Neural progenitor cell (in vitro differentiated cells): ENCODE results near the gene TCEANC2. TPM values are rescaled to one million over a fixed set of nuclear protein-coding genes. Genes with fewer than 3 reads are reported as not detected.

Source experiments
- DNase-seq: peaks from one replicate; pipeline ENCODE4 v3.0.0-alpha.2; 2016; ENCODE audit warnings: low spot score
- H2AFZ ChIP-seq: fragments of 200-600 bp; sonication (generic); replicated peaks from 2 replicates; pipeline ENCODE4 v1.6.1; 2016; ENCODE audit warnings: antibody characterized with exemption
- H3F3A ChIP-seq: fragments of 200-600 bp; sonication (generic); 2 replicates; pipeline ENCODE4 v1.6.1; 2016; ENCODE audit warnings: antibody characterized with exemption, low read depth
- H3K27ac ChIP-seq: fragments of 200-600 bp; sonication (generic); 2 replicates; pipeline ENCODE4 v1.5.1; 2016; ENCODE audit warnings: mild to moderate bottlenecking
- H3K27me3 ChIP-seq: fragments of 200-600 bp; sonication (generic); 2 replicates; pipeline ENCODE4 v1.6.1; 2016; ENCODE audit warnings: mild to moderate bottlenecking, moderate library complexity
- H3K36me3 ChIP-seq: fragments of 200-600 bp; sonication (generic); 2 replicates; pipeline ENCODE4 v1.5.1; 2016
- H3K4me1 ChIP-seq: fragments of 200-600 bp; sonication (generic); 2 replicates; pipeline ENCODE4 v1.6.1; 2016; ENCODE audit warnings: mixed run types
- H3K4me2 ChIP-seq: fragments of 200-600 bp; sonication (generic); 2 replicates; pipeline ENCODE4 v1.6.1; 2016
- H3K4me3 ChIP-seq: fragments of 200-600 bp; sonication (generic); 2 replicates; pipeline ENCODE4 v1.5.1; 2016
- H3K79me2 ChIP-seq: fragments of 200-600 bp; sonication (generic); 2 replicates; pipeline ENCODE4 v1.6.1; 2016; ENCODE audit warnings: low read depth
- H3K9ac ChIP-seq: fragments of 200-600 bp; sonication (generic); 2 replicates; pipeline ENCODE4 v1.6.1; 2016
- H3K9me3 ChIP-seq: fragments of 200-600 bp; sonication (generic); 2 replicates; pipeline ENCODE4 v1.5.1; 2016; ENCODE audit warnings: low read depth
- H4K20me1 ChIP-seq: fragments of 200-600 bp; sonication (generic); 2 replicates; pipeline ENCODE4 v1.6.1; 2016; ENCODE audit warnings: low read depth
- H3K27ac Mint-ChIP-seq: 3 replicates; pipeline ENCODE4 v1.8.0; 2021; ENCODE audit warnings: mixed read lengths
- H3K27me3 Mint-ChIP-seq: 2 replicates; pipeline ENCODE4 v1.8.0; 2022; ENCODE audit warnings: low read depth, mild to moderate bottlenecking, inconsistent platforms, moderate library complexity, mixed read lengths; ENCODE audit not compliant: insufficient read depth
- H3K36me3 Mint-ChIP-seq: 3 replicates; pipeline ENCODE4 v1.8.0; 2021; ENCODE audit warnings: mixed read lengths
- H3K4me1 Mint-ChIP-seq: 3 replicates; pipeline ENCODE4 v1.8.0; 2021; ENCODE audit warnings: mixed read lengths
- H3K4me3 Mint-ChIP-seq: 3 replicates; pipeline ENCODE4 v1.8.0; 2021; ENCODE audit warnings: mild to moderate bottlenecking, moderate library complexity, mixed read lengths
- H3K9me3 Mint-ChIP-seq: 3 replicates; pipeline ENCODE4 v1.8.0; 2020; ENCODE audit warnings: mixed read lengths
- CTCF ChIP-seq: fragments of 200-600 bp; sonication (generic); IDR thresholded peaks from 2 replicates; pipeline ENCODE4 v1.5.1; 2017; ENCODE audit warnings: antibody characterized with exemption, mild to moderate bottlenecking
- EZH2 ChIP-seq: fragments of 200-600 bp; sonication (generic); IDR thresholded peaks from 2 replicates; pipeline ENCODE4 v1.6.1; 2017; ENCODE audit warnings: antibody characterized with exemption, mild to moderate bottlenecking, moderate library complexity
- EZH2phosphoT487 ChIP-seq: fragments of 200-600 bp; sonication (generic); IDR thresholded peaks from 2 replicates; pipeline ENCODE4 v1.6.1; 2017; ENCODE audit warnings: antibody characterized with exemption
- total RNA-seq: library from RNA; depleted of rRNA; stranded (reverse); fragments of >200 nt; gene quantifications from 2 replicates; pipeline ENCODE4 v1.2.3, GENCODE V29; 2015; ENCODE audit warnings: low replicate concordance

The TCEANC2 gene
- total RNA-seq, 1 donor from 2014 or later: 11.6 TPM

GRCh38 chr1:54114955-54115354 is 61.5 kb downstream of the TCEANC2 start:
- no peaks in the 10 kb centered on the region for H3F3A ChIP-seq
- no peak for DNase-seq
- H3K27ac ChIP-seq: no peak overlapping the region
- TF ChIP-seq EZH2: no peak
- TF ChIP-seq EZH2phosphoT487: no peak
- TF ChIP-seq CTCF: no peak
- H3K4me1 ChIP-seq: no peaks in the 10 kb centered on the region
- no peaks in the 10 kb centered on the region for H3K27me3 Mint-ChIP-seq
- no peaks in the 10 kb centered on the region for H3K27me3 ChIP-seq
- H3K9ac ChIP-seq: no peak overlapping the region
- no peak overlapping the region for H3K4me3 Mint-ChIP-seq
- H2AFZ ChIP-seq: no peak overlapping the region
- no peaks in the 10 kb centered on the region for H3K36me3 Mint-ChIP-seq
- H3K27ac Mint-ChIP-seq: no peak overlapping the region
- H3K4me3 ChIP-seq: no peak overlapping the region
- no peaks in the 10 kb centered on the region for H4K20me1 ChIP-seq
- no peaks in the 10 kb centered on the region for H3K9me3 Mint-ChIP-seq
- no peak overlapping the region for H3K4me2 ChIP-seq
- no peaks in the 10 kb centered on the region for H3K9me3 ChIP-seq
- peaks cover 13% of the 10 kb centered on the region for H3K4me1 Mint-ChIP-seq
- no peaks in the 10 kb centered on the region for H3K36me3 ChIP-seq
- no peaks in the 10 kb centered on the region for H3K79me2 ChIP-seq

- H3K36me3 ChIP-seq: no peaks in the 10 kb centered on the region
- peaks cover 12% of the 10 kb centered on the region for H3K4me1 Mint-ChIP-seq
- no peak overlapping the region for H3K27ac Mint-ChIP-seq
- no peaks in the 10 kb centered on the region for H3K9me3 ChIP-seq
- no peaks in the 10 kb centered on the region for H3K27me3 ChIP-seq
- H3K4me3 ChIP-seq: no peak overlapping the region
- DNase-seq: no peak
- H3K27ac ChIP-seq: no peak overlapping the region
- no peak overlapping the region for H3K4me2 ChIP-seq
- no peaks in the 10 kb centered on the region for H3K36me3 Mint-ChIP-seq
- TF ChIP-seq EZH2phosphoT487: no peak
- TF ChIP-seq EZH2: no peak
- no peak for TF ChIP-seq CTCF
- H3K4me1 ChIP-seq: no peaks in the 10 kb centered on the region
- H3K4me3 Mint-ChIP-seq: no peak overlapping the region
- no peaks in the 10 kb centered on the region for H3F3A ChIP-seq
- no peaks in the 10 kb centered on the region for H4K20me1 ChIP-seq
- H3K79me2 ChIP-seq: no peaks in the 10 kb centered on the region
- H3K9ac ChIP-seq: no peak overlapping the region
- H3K27me3 Mint-ChIP-seq: no peaks in the 10 kb centered on the region
- no peaks in the 10 kb centered on the region for H3K9me3 Mint-ChIP-seq
- H2AFZ ChIP-seq: no peak overlapping the region
Observed at GRCh38 chr1:54115520-54115919, 62.1 kb downstream of the TCEANC2 start.

- Mint-ChIP-seq H3K36me3 (no peaks in the 10 kb centered on the region), H3K4me1 (peaks cover 15% of the 10 kb centered on the region), H3K9me3 (no peaks in the 10 kb centered on the region), H3K27ac (no peak overlapping the region), H3K27me3 (peaks cover 5% of the 10 kb centered on the region), H3K4me3 (no peak overlapping the region)
- Histone ChIP-seq H3K36me3 (no peaks in the 10 kb centered on the region), H3K27me3 (peaks cover 14% of the 10 kb centered on the region), H3K27ac (no peak overlapping the region), H3K79me2 (no peaks in the 10 kb centered on the region), H3F3A (no peaks in the 10 kb centered on the region), H3K9ac (no peak overlapping the region), H3K9me3 (no peaks in the 10 kb centered on the region), H3K4me3 (no peak overlapping the region), H3K4me2 (no peak overlapping the region), H4K20me1 (no peaks in the 10 kb centered on the region), H2AFZ (no peak overlapping the region), H3K4me1 (peaks cover 6% of the 10 kb centered on the region)
- peak; percentile 25 for DNase-seq
- TF ChIP-seq CTCF: no peak
- no peak for TF ChIP-seq EZH2
- no peak for TF ChIP-seq EZH2phosphoT487
Observed at GRCh38 chr1:54117815-54118563, 64.6 kb downstream of the TCEANC2 start.
